Stimulated activated CD4-positive, alpha-beta T cell treated with anti-CD3 and anti-CD28 coated beads, Interleukin-2, amount 100 ng/mL, for 48 hours (primary cell): ENCODE results near the gene CSRNP3.

Source experiments
- DNase-seq, 2 donors: peaks; one replicate each; pipeline ENCODE4 v3.0.0-alpha.2; 2020

Gene CSRNP3

GRCh38 chr2:165594935-165595255 lies 125.4 kb downstream of the CSRNP3 start:
- no peak for DNase-seq

GRCh38 chr2:165596788-165597187 lies 127.3 kb downstream of the CSRNP3 start:
- DNase-seq = no peak

DNA sequence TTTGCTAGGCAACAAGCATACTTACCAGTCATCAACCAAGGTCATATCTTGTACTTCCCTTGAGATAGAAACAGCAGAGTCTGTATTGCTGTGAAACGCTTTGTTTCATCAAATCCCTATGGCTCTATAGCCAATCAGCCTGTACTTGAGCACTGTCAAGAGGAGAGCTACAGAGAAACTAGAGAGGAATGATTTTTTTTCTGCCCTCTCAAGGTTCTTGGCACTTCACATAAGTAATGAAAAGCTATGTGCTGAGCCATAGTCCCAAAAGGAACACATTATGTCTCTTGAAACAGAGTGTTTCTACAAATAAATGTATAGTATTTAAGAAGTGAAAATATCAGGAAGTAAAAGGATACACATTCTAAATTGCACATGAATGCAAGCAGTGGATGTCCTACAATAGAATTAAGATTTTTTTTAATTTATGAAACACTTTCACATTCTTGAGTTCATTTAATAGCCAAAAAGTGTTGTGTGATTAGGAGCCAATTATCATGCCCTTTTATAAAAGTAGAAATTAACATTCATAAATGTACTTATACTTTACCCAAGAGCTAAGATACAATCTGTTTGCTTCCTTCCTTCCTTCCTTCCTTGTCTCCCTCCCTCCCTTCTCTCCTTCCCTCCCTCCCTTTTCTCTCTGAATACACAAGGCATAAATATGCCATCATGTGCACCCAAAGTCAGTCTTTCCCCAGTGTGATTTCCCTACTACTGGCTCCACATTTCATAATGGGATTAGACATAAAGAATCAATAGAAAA lies 131.8 kb downstream of the CSRNP3 start:
- DNase-seq = no peak

GRCh38 chr2:165601928-165602521 lies 132.5 kb downstream of the CSRNP3 start:
- DNase-seq = no peak

DNA sequence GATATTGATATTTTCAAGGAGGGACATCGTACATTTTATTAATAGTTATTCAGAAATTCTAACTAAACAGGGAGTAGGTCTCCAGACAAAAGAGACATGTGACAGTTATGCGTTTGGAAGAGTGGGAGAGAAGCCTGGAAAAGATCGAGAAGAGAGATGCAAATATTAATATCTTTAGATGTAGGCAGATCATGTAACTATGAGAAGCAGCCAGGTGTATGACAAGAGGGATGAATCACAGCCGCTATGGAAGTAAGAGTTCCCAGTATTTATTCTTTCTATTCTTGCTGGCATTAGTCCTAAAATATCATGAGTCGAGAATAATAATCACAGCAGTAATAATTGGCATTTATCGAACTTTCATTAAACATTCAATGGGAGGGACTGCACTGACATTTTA lies 140.2 kb downstream of the CSRNP3 start:
- no peak for DNase-seq

DNA sequence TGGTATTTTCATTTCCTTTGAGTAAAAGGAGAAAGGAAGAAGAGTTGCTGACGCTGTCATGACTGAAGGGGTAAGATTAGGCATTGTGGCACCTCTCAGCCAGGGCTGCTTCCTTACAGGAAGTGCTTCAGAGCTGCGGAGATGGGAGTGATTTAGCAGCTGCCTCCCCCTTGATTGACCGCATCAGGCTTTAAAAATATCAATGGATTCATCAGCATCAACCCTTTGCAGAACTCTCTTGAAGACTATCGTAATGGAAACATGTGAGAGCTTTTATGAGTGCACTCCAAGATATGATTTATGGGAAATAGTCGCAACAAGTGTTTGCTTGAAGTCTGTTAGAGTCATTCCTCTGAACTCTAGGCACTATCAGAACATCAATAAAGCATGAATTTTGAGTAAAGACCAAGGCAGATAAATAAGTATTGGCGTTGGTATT lies 141.1 kb downstream of the CSRNP3 start:
- no peak for DNase-seq

DNA sequence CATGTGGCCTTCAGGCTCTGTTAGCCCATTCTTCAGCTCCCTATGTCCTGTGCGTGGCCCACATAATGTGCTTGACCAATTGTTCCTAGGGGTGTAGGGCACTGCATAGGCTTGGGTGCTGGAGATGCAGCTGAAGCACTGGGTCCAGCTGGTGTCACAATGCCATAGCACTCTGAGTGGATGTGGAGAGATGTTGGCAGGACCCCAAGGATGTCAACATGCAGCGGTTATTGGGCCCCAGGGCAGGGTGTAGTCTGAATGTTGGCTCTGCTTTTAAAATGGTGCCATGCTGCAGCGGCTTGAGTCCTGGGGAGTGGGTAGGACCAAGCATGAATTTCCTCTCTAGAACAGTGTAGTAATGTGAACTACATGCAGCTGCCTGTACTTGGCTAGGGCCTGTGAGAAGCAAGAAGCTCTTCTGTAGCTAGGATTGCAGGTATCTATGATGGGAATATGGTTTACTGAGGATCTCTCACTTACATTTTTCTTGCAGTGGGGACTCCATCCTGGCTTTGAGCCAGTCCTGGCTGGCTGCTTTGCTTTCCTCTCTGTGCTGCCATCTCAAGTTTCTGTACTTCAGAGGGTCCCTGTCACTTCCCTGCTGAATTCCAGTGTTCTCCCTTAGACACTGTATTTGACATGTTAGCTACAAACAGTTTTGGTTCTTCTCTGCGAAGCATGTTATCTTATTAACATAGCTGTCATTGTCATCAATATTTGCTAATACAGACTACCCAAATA lies 148.4 kb downstream of the CSRNP3 start:
- no peak for DNase-seq

DNA sequence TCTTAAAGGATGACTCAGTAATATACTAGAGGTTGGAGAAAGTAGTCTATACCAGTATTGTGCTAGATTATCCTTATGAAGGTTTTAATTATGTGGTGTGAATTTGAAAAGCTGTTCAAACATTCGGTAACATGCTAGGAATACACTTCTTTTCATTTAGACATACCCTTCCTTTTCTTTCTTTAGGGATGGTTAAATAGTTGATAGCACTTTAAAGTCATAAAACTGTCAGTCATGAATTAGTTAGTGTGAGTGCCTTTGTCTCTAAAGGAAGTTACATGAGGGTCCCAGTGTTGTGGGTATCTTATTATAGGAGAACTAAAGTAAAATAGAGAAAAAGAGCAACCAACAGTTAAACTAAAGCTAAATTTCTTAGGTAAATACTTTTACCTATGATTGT lies 149.3 kb downstream of the CSRNP3 start:
- DNase-seq = no peak

GRCh38 chr2:165621086-165621560 lies 151.6 kb downstream of the CSRNP3 start:
- DNase-seq = no peak

- no peak for DNase-seq
Observed at GRCh38 chr2:165623161-165623560, 153.7 kb downstream of the CSRNP3 start.

GRCh38 chr2:165623783-165624469 lies 154.4 kb downstream of the CSRNP3 start:
- DNase-seq = no peak

DNA sequence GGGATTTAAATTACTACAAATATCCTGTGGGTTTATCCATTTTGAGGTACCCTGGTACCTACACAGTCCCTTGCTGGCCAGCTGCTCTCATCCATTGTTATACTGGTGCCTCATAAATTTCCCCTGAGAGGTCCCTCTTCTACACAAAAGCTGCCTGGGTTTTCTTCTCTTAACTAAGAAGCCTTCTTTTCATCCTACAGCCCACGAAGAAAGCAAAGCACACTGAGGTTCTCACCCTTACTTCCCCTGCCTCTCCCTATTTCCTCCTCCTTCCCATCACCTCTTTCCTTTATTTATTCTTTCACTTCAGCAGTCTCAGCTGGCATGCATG lies 154.9 kb downstream of the CSRNP3 start:
- no peak for DNase-seq

- DNase-seq = no peak
Observed at GRCh38 chr2:165627470-165627869, 158.0 kb downstream of the CSRNP3 start.

DNA sequence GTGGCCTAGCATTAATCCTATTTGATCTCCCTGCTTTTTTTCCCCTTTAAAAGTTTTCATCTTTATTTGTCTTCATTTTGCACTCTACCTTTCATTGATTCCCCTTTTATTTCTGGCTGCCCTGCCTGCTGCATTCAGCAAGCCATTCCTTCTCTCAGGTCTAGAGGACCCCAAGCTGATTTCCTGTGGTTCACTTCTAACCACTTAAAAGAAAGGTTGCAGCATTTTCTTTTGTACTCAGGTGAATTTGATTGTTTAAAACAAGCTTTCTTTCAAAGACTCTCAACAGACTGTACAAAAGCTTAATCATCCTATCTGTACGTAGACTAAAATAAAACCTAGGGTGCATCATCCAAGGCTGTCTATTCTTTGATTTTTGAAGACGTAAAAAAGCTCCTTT lies 160.3 kb downstream of the CSRNP3 start:
- no peak for DNase-seq

- no peak for DNase-seq
Observed at GRCh38 chr2:165630236-165630635, 160.7 kb downstream of the CSRNP3 start.

DNA sequence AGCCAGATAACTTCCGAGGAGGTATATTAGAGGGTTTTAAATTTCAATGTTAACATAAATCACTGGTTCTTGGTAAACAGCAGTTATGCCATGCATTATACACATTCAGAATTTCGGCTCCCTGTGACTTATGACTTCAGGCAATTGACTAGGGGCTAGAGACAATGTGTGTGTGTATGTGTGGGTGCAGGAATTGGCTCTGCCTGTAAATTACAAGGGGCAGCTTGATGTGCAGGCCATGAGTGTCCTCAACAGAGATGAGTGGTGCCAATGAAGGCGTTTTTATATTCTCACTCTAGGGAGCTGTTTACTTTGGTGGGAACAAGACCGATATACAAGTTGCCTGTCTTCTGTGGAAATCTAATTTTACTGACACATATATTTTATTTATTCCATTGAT lies 161.6 kb downstream of the CSRNP3 start:
- DNase-seq = no peak

GRCh38 chr2:165632594-165632993 lies 163.1 kb downstream of the CSRNP3 start:
- no peak for DNase-seq

DNA sequence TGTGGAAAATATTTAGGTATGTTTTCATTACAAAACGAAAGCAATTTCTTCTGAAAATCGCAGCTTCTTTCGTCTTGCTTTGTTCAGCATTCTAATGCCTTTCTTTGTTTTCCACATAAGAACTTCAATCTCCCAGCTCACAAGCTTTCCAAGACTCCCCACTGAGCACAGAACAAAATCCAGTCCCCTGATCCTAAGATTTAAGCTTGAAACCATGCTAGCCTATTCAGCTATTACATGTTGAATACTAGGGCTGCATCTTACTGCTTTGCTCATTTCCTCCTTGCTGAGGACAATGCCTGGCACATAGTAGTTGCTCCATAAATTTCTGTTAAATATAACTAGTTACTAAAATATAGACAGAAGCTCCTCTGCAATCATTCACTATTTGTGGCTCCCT lies 163.9 kb downstream of the CSRNP3 start:
- no peak for DNase-seq

GRCh38 chr2:165634282-165634681 lies 164.8 kb downstream of the CSRNP3 start:
- no peak for DNase-seq

DNA sequence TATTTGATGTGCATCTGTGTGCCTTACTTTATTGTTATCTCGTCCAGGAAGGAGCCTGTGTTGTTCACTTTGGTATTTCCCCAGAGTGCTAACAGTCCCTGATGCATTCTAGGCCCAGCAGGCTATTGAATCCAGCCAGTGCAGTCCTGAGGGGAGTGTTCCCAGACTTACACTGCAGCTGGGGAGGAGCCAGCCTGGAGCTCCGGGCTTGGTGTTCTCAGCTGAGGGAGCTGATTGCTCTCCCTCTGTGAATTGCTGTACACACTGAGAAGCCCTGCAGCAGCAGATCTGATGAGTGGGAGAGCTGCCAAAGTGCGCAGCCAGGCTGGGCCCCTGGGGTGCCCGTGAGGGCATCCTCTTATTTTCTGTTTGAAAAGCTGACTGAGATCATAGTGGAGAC lies 165.4 kb downstream of the CSRNP3 start:
- DNase-seq = no peak

DNA sequence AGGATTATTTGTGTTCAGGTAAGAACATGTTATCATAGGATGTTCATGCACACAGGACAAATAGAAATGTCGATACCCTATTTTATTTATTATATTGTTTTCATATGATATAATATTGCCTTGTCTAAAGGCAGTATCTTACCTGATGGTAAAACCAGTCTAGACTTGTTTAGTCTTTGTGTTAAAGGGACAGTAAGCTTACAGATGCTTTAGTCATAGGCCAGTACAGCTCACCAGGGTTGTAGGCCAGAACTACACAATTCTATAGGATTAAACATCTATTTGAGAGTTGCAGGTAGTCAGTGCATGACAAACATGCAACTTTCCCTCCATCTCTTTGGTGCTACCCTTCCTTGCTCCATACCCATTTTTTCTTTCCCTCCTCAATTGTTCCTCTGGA lies 166.0 kb downstream of the CSRNP3 start:
- DNase-seq = no peak

DNA sequence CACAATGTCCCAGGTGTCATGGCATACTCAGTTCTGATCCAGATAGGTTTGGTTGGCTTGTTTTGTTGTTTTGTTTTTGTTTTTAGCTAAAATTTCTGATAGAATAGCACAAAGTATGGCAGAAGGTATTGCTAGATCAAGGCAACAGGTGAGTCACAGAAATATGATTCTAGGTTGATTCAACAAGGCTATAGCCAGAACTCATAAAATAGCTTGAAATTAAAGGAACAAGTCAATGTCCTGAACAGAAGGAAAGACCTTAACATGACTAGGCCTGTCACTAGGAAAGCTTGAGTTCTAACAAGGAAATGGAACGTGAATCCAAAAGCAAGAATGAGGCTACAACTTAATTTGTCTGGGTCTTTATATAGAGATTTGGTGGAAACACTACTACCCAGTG lies 167.5 kb downstream of the CSRNP3 start:
- no peak for DNase-seq

- DNase-seq = no peak
Observed at GRCh38 chr2:165637396-165637795, 167.9 kb downstream of the CSRNP3 start.

DNA sequence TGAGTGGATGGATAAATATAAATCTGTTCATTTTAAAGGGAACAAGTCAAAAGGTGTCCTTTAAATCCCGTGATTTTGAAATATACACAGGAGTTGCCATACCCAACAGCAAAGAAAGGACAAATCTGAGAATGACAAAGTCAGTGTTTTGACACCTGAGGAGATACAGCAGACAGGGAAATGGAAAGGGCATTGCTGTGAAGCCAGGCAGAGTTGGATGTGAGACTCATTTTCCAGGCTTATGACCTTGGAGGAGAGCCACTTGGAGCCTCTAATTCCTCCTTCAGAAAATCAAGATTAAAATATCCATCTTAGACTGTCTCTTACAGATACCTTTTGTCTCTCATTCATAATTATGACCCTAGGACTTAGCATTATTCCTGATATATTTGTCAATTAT lies 170.0 kb downstream of the CSRNP3 start:
- no peak for DNase-seq
